ENCODE results near the gene ADGRA3.

GRCh38 chr4:22496165-22496813, 19.6 kb downstream of the ADGRA3 start:
- no peak for TF ChIP-seq CTCF (IDR thresholded peaks at IDR 0.05)
- no peak for TF ChIP-seq POLR2A (IDR thresholded peaks at IDR 0.05)
